GM19468 (cell line): ENCODE measurements around the gene RPL31.

Source experiments
- ATAC-seq: cut with Tn5 transposase; IDR thresholded peaks from one replicate; pipeline ENCODE4 v1.9.1; 2021; ENCODE audit warnings: mild to moderate bottlenecking, moderate library complexity, moderate number of reproducible peaks; ENCODE audit not compliant: unreplicated experiment; ENCODE audit errors: extremely low read depth

The RPL31 gene

GRCh38 chr2:100992262-100992661 is 9.8 kb upstream of the RPL31 start:
- no peak for ATAC-seq

GRCh38 chr2:100993294-100993693 is 8.8 kb upstream of the RPL31 start:
- ATAC-seq, result no peak

GRCh38 chr2:100995309-100996075 is 6.6 kb upstream of the RPL31 start:
- ATAC-seq, result no peak

- no peak for ATAC-seq
Measured at GRCh38 chr2:100997509-100998234, 4.4 kb upstream of the RPL31 start.

GRCh38 chr2:100998235-100998573 is 3.9 kb upstream of the RPL31 start:
- no peak for ATAC-seq

- ATAC-seq, result no peak
Measured at GRCh38 chr2:100999995-101000394, 2.1 kb upstream of the RPL31 start.

GRCh38 chr2:101002562-101003277 is 631 bp downstream of the RPL31 start:
- no peak for ATAC-seq

GRCh38 chr2:101003278-101003775 is 1.2 kb downstream of the RPL31 start:
- ATAC-seq, result no peak

GRCh38 chr2:101004620-101005325 is 2.7 kb downstream of the RPL31 start:
- ATAC-seq, result no peak

GRCh38 chr2:101006065-101006715 is 4.1 kb downstream of the RPL31 start:
- no peak for ATAC-seq

- ATAC-seq, result no peak
Measured at GRCh38 chr2:101007415-101008345, 5.6 kb downstream of the RPL31 start.

GRCh38 chr2:101011152-101011551 is 9.1 kb downstream of the RPL31 start:
- no peak for ATAC-seq

GRCh38 chr2:101012054-101012705 is 10.1 kb downstream of the RPL31 start:
- peak; percentile 66 for ATAC-seq

GRCh38 chr2:101012706-101013181 is 10.7 kb downstream of the RPL31 start:
- no peak for ATAC-seq

- no peak for ATAC-seq
Measured at GRCh38 chr2:101014264-101014857, 12.3 kb downstream of the RPL31 start.

- ATAC-seq, result no peak
Measured at GRCh38 chr2:101017371-101017770, 15.3 kb downstream of the RPL31 start.

GRCh38 chr2:101018934-101019333 is 16.8 kb downstream of the RPL31 start:
- ATAC-seq, result no peak

GRCh38 chr2:101022221-101022620 is 20.1 kb downstream of the RPL31 start:
- no peak for ATAC-seq
